ENCODE measurements around the gene UBXN4.

DNA sequence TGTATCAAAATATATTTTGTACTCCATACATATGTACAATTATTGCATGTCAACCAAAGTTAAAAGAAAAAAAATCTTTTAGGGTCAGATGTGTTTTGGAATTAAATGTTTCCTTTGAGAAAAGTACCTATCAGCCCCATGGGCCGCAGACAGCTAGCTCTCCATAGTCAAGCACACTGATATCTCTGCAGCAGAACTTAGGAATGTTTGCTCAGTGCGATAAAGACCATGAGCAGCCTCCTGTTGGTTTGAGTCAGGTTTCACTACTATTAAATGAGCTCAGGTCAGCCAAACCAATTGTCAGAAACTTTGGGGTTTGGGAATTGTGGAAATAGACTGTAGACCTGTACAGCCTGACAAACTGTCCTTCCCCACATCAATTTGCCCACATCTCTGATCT, 61.6 kb downstream of the UBXN4 start:
- TF ChIP-seq CTCF (IDR thresholded peaks at IDR 0.05) (no peak), ZFX (IDR thresholded peaks at IDR 0.05; ENCODE audit: borderline replicate concordance) (no peak)

Data from 22Rv1 (cell line).